Sciatic nerve (tissue), 2 donors: Measurements from ENCODE around the gene SEZ6L. TPM values are rescaled to one million over a fixed set of nuclear protein-coding genes. Genes with fewer than 3 reads are reported as not detected.
A peak's percentile ranks its signal among the peaks of the same experiment; 100 is the strongest.
"Not testable (repeated sequence)": the region's sequence is repeated elsewhere in the genome, so short reads cannot be mapped to it uniquely, and the experiment has no call there.

Source experiments
- ATAC-seq: fragments of 200-7000 bp; cut with Tn5 transposase; one replicate; pipeline ENCODE4 v1.9.1; 2020; ENCODE audit warnings: mild to moderate bottlenecking, moderate library complexity
- DNase-seq: peaks from one replicate; pipeline ENCODE4 v3.0.0-alpha.2; 2020; ENCODE audit warnings: low spot score
- intact Hi-C: fragments of 100-400 bp; cut with DNase I; formaldehyde crosslinking; loops from one replicate; pipeline ENCODE4 v1.14.2; 2022
- total RNA-seq: library from RNA; stranded (reverse); fragmentation: NEBNext Ultra II Directional; extraction: Animal tissue kit (Norgen Biotek cat#: 25700); gene quantifications from one replicate; pipeline ENCODE4 v1.2.1, GENCODE V29; 2021
- donor health status: DM: no; HTN: no; CAD: no.
- donor health status: DM: no; HTN: no; CAD: no.

The SEZ6L gene
- total RNA-seq, 1 donor from 2014 or later = 0.13 TPM

- intact Hi-C loops = loop anchor here (10.0 kb wide), 1 partner anchor 56 kb away; no protein-coding TSS in a partner anchor
- ATAC-seq (peak; percentile 83), DNase-seq (peak; percentile 66)
Observed at GRCh38 chr22:26398741-26399153, 229.5 kb downstream of the SEZ6L start.

- intact Hi-C loops = loop anchor here (10.0 kb wide), 1 partner anchor 56 kb away; no protein-coding TSS in a partner anchor
- DNase-seq (no peak), ATAC-seq (no peak)
Observed at GRCh38 chr22:26399289-26399688, 230.0 kb downstream of the SEZ6L start.

DNA sequence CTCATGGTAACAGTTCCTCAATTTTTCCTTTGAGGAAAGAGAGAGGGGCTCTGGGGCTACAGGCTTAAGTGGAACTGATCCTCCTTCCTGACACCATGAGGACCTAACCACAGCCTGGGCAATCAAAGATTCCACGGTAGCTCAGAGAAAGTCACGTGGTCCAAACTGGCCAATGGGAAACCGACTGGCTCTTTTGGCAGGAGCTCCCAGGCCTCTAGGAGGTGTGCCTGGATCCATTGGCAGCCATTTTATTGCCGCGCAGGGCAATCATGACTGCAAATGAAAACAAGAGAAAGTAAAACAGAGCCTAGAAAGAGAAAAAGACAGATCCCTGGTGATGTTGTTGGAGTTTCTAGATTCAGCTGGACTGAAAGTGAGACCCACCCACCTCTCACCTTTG, 232.5 kb downstream of the SEZ6L start:
- DNase-seq (no peak), ATAC-seq (no peak)
- intact Hi-C loops = no loop called here

DNA sequence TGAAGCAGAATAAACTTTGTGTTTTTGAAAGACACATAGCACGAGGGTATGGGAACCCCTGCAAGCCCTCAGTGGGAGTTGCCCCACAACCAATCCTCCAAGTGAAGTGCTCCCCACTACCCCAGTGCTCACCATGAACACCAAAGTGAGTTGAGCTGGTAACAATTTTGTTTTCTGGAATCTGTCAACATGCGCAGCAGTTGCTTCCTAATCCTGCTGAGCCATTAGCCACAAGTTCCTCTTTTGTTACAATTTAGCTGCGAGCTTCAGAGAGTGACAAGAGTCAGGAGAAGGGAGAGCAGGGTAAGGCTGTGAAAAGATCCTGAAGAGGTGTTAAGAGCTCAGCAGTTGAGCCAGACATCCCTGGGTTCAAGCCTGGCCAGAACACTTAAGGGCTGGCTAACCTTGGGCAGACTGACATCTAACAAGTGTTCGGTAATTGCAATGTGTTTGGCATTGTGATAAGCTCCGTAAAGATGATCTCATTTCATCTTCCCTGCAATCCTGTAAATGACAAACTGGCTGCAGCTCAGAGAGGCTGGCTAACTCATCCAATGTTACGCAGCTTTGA, 235.7 kb downstream of the SEZ6L start:
- ATAC-seq = no peak
- intact Hi-C loops = no loop called here
- DNase-seq = no peak

- ATAC-seq = no peak
- intact Hi-C loops = no loop called here
- no peak for DNase-seq
Observed at GRCh38 chr22:26406118-26406517, 236.9 kb downstream of the SEZ6L start.

GRCh38 chr22:26408562-26409220, 239.4 kb downstream of the SEZ6L start:
- DNase-seq, intact Hi-C loops, ATAC-seq: not testable (repeated sequence)

DNA sequence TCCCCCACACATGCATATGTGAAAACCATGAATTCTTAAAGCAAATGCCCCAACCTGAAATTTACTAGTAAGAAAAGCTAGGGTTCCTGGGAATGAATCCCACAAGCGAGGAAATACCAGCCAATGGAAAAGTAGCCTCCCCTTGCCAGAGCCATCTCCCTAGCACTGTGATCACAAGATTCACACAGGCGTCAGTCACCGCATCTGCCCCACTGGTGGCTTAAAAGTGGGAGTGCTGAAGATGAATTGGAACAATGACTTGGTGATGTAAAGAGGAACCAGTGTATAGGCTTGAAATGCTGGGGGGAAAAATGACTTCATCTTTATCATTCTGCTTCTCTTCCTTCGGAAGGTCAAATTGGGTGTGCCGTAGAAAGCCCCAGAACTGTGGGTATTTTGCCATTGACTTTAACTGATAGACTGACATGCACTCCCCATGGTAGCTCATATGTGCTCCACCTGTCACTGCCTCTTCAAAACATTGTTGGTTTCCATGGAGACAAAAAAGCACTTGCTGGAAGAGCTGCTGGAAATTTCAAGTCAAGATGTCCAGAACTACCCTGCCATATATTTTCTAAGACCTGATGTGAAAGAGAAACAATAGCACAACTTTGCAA, 240.6 kb downstream of the SEZ6L start:
- no peak for ATAC-seq
- DNase-seq = no peak
- intact Hi-C loops = no loop called here

DNA sequence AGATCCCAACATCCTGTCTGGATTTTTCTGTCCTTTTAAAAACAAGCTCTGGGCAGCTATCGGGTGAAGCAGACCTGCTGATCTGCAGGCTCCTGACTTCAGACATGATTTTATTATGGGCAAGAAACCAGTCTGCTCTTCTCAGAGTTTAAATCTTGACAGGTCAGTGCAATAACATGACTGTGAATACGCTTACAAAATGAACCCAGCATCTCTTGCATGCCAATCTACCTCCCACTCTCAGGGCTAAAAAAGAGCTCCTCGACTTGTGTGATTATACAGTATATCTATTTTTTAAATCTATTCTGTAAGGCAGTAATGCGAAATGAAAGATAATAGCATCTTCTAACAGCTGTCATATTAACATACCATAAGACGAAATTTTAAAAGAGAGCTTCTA, 241.1 kb downstream of the SEZ6L start:
- ATAC-seq (no peak), DNase-seq (no peak)
- intact Hi-C loops = no loop called here

GRCh38 chr22:26414347-26414746, 245.1 kb downstream of the SEZ6L start:
- DNase-seq (no peak), ATAC-seq (no peak)
- intact Hi-C loops = no loop called here

GRCh38 chr22:26416256-26416655, 247.0 kb downstream of the SEZ6L start:
- intact Hi-C loops = no loop called here
- ATAC-seq = no peak
- DNase-seq = no peak

DNA sequence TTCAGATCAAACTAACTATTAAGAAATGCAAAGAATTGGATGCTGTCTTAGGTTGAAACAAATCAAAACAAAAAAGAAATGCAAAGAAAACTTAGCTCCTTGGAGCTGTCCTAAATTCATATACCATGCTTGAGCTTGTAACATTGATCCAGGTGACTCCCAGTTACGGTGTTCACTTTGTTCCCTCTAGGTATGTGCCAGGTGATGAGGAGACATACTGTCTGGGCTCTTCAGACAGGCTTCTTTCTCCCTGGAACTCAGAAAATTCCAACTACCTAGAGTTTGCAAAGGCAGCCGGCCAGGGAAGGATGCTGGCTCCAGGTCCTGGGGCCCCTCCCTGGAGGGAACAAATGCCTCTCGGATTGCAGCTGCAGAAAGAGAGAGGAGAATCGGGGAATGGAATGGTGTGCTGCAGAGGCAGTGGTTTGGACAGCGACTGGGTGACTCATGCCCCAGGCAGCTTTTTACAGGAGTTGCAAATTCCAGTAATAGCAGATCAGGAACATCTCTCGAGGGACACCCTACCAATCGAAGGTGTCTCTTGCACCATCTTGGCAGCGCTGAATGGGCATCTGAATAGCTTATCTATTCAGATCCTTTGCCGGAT, 247.5 kb downstream of the SEZ6L start:
- intact Hi-C loops = no loop called here

DNA sequence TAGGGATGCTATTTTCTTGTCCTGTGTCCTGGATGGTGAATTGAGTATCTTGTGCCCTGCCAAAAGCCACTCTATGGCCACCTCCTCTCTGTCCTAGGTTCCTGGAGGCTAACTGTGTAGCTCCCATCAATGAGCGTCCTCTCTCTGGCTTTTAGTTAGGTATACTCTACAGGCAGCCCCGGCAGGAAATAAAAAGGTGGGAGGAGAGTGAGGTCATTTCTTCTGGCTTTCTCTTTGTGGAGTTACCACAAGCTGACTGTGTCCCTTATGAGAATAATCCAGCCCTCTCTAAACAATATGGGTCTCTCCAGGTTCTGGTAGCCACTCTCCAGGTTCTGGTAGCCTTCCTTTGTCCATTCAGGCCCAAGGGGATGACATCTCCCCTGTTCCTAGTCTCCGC, 248.1 kb downstream of the SEZ6L start:
- ATAC-seq (no peak), DNase-seq (no peak)
- intact Hi-C loops = no loop called here

More for the DNA sequence above, 247.5 kb downstream of the SEZ6L start:
- ATAC-seq (no peak), DNase-seq (peak; percentile 62)

GRCh38 chr22:26418620-26419019, 249.4 kb downstream of the SEZ6L start:
- ATAC-seq = no peak
- intact Hi-C loops = no loop called here
- no peak for DNase-seq

DNA sequence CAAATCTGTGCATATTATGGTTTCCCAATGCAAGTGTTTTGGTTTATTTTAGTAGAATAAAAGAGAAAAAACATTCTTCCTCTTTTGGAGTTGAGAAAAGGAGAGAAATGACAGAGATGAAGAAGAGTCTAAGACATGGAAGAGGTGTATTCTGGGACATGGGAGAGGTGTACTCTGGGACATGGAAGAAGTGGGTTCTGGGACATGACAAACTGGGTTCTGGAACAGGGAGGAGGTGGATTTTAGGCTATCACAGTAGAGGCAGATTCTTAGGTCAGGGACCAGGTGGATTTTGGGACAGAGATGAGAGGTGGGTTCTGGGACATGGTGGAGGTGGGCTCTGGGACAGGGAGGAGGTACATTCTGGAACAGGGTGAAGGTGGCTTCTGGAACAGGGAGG, 257.7 kb downstream of the SEZ6L start:
- ATAC-seq (no peak), DNase-seq (no peak)
- intact Hi-C loops = no loop called here

- DNase-seq (no peak), ATAC-seq (peak; percentile 83)
- intact Hi-C loops = no loop called here
Observed at GRCh38 chr22:26428515-26429457, 259.5 kb downstream of the SEZ6L start, which contains the start of gene ASPHD2. Gene ASPHD2, plus strand, starts transcription at chr22:26429260. Its CDS starts 4,356 bp downstream, at chr22:26433616.

DNA sequence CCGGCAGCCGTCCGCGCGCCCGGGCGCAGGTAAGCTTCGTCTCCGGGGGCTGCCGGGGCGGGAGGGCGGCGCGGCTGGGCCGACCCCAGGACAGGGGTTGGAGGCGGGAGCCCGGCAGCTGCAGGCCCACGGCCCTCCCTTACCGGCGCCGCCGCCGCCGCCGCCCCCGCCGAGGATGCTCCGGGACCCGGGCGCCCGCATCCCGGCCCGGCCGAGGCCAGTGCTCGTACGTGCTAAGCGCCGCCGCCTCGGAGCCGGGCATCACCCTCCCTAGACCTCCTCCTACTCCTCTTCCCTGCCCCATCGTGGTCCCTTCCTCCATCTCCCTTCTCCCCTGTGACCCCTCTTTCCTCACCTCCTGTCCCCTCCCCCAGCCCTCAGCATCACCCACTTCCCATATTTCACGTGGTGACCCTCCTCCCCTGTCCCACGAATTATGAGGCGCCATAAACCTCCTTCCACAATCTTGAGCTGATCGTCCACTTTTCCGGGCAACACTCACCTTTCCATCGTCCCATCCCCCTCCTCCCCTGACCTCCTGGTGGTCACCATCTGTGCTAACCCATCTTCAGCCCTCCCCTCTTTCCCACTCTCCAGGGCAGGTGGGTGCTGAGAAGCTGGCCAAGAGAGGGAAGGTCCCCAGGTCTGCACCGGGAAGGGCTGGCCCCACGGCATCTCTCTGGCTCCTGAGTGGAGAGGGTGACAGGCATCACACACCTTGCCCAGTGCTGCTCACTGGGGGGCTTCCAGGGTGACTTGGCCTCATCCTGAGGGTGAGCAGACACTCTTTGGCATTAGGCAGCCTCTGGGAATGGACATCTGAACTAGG, 260.4 kb downstream of the SEZ6L start:
- ATAC-seq (peak; percentile 12), DNase-seq (no peak)
- intact Hi-C loops = no loop called here

GRCh38 chr22:26430600-26430999, 261.3 kb downstream of the SEZ6L start:
- ATAC-seq = no peak
- intact Hi-C loops = no loop called here
- DNase-seq = no peak
